Left lung (tissue), 10 donors: ENCODE results near the gene BMS1. TPM values are rescaled to one million over a fixed set of nuclear protein-coding genes. Genes with fewer than 3 reads are reported as not detected.

ENCODE experiments used
- ATAC-seq: fragments of 200-7000 bp; cut with Tn5 transposase; one replicate; pipeline ENCODE4 v1.9.1; 2020; ENCODE audit warnings: moderate library complexity
- DNase-seq, 4 donors: peaks; one replicate each; pipeline ENCODE4 v3.0.0-alpha.2; 2013 to 2020
- H3K27ac ChIP-seq, 2 donors: fragments of 200-600 bp; sonication (generic) in 1 of 2; one replicate each; pipeline versions ENCODE4 v1.5.0 to v1.8.0; 2020 to 2021
- H3K27me3 ChIP-seq, 2 donors: fragments of 200-600 bp; sonication (generic) in 1 of 2; one replicate each; pipeline versions ENCODE4 v1.5.0 to v1.8.0; 2020 to 2021
- H3K36me3 ChIP-seq, 2 donors: fragments of 200-600 bp; sonication (generic) in 1 of 2; one replicate each; pipeline versions ENCODE4 v1.5.0 to v1.8.0; 2020 to 2021
- H3K4me1 ChIP-seq, 2 donors: fragments of 200-600 bp; one replicate each; pipeline ENCODE4 v1.8.0; 2021
- H3K4me3 ChIP-seq, 2 donors: fragments of 200-600 bp; sonication (generic) in 1 of 2; one replicate each; pipeline versions ENCODE4 v1.5.0 to v1.8.0; 2020 to 2021; ENCODE audit warnings: mild to moderate bottlenecking in 1 of 2
- H3K9me3 ChIP-seq, 2 donors: fragments of 200-600 bp; sonication (generic) in 1 of 2; one replicate each; pipeline versions ENCODE4 v1.5.0 to v1.8.0; 2020 to 2021
- intact Hi-C, 2 donors: fragments of 100-400 bp; cut with DNase I; formaldehyde crosslinking; loops; one replicate each; pipeline versions ENCODE4 v1.11.2 to v1.14.2; 2022
- polyA plus RNA-seq, 6 donors: library from polyadenylated mRNA; unstranded; fragments of 120-200 nt; gene quantifications; one replicate each; pipeline ENCODE4 v1.2.1, GENCODE V29; 2013; ENCODE audit not compliant: insufficient read length in 6 of 6
- total RNA-seq, 2 donors: library from RNA; stranded (reverse); fragmentation: NEBNext Ultra II Directional; extraction: Animal tissue kit (Norgen Biotek cat#: 25700); gene quantifications; one replicate each; pipeline ENCODE4 v1.2.1, GENCODE V29; 2021
- TF ChIP-seq, protein P1 (sequence below), 2 donors: fragments of 200-600 bp; sonication (generic) in 1 of 2; IDR thresholded peaks; one replicate each; pipeline versions ENCODE4 v1.5.0 to v1.8.0; 2021; ENCODE audit warnings: antibody characterized with exemption in 2 of 2
- donor health status: DM: no; HTN: yes; CAD: no.
- donor health status: DM: no; HTN: no; CAD: no.

The BMS1 gene
- total and polyA plus RNA-seq, 8 donors = 11.1 to 23.7 (median 21.9) TPM

DNA sequence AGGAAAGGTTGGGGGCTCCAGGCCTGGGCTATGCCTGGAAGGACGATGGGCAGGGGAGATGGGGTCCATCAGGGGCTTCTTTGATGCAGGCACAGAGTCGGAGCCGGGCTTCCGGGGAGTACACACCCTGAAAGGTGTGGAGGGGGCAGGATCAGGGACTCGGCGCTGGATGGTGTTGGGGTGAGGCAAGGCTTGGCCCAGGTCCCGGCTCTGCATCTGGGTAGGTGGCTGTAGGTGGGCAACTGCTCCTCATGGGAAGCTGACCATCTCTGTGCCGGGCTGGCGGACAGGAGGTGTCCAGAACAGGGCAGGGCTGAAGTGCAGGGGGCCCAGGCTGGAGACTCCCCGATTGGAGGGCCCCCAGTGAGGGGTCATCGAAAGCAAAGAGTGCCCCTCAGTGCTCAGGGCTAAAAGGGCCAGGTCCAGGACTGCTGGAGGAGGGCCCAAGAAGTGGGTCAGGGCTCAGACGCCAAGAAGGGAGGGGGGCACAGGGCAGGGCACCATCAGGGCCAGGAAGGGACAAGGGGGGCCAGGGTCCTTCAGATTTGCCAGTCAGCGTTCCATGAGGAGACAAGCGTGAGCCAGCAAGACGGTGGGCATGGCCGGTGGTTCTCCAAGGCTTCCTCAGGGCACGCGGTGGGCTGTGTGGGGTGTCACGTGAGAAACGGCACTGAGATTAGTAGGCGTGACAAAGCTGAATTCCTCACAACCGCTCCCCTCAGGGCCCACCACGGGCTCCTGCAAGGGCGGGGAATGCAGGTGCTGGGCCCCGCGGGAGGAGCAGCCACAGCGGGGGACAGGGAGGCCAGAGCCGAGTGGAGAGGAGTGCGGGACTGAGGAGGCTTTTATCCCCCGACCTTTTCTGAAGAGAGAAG lies 97.0 kb downstream of the BMS1 start:
- H3K27me3 ChIP-seq = peaks cover 0 to 13% of the 10 kb centered on the region in 2 donors
- ATAC-seq (no peak), DNase-seq (no peak)
- no peak overlapping the region for H3K4me3 ChIP-seq
- no peak overlapping the region for H3K27ac ChIP-seq
- no peaks in the 10 kb centered on the region for H3K36me3 ChIP-seq
- TF ChIP-seq, protein P1, sequence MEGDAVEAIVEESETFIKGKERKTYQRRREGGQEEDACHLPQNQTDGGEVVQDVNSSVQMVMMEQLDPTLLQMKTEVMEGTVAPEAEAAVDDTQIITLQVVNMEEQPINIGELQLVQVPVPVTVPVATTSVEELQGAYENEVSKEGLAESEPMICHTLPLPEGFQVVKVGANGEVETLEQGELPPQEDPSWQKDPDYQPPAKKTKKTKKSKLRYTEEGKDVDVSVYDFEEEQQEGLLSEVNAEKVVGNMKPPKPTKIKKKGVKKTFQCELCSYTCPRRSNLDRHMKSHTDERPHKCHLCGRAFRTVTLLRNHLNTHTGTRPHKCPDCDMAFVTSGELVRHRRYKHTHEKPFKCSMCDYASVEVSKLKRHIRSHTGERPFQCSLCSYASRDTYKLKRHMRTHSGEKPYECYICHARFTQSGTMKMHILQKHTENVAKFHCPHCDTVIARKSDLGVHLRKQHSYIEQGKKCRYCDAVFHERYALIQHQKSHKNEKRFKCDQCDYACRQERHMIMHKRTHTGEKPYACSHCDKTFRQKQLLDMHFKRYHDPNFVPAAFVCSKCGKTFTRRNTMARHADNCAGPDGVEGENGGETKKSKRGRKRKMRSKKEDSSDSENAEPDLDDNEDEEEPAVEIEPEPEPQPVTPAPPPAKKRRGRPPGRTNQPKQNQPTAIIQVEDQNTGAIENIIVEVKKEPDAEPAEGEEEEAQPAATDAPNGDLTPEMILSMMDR (IDR thresholded peaks at IDR 0.05) = no peak
- peaks cover 0 to 23% of the 10 kb centered on the region in 2 donors for H3K9me3 ChIP-seq
- H3K4me1 ChIP-seq = no peaks in the 10 kb centered on the region
- intact Hi-C loops = no loop called here

GRCh38 chr10:42880255-42880620 lies 97.6 kb downstream of the BMS1 start:
- peaks cover 0 to 13% of the 10 kb centered on the region in 2 donors for H3K27me3 ChIP-seq
- intact Hi-C loops = no loop called here
- no peak for ATAC-seq
- TF ChIP-seq, protein P1 (IDR thresholded peaks at IDR 0.05) = no peak
- H3K9me3 ChIP-seq = peaks cover 0 to 23% of the 10 kb centered on the region in 2 donors
- no peak for DNase-seq
- no peak overlapping the region for H3K4me3 ChIP-seq
- H3K4me1 ChIP-seq = no peaks in the 10 kb centered on the region
- H3K27ac ChIP-seq = no peak overlapping the region
- no peaks in the 10 kb centered on the region for H3K36me3 ChIP-seq

DNA sequence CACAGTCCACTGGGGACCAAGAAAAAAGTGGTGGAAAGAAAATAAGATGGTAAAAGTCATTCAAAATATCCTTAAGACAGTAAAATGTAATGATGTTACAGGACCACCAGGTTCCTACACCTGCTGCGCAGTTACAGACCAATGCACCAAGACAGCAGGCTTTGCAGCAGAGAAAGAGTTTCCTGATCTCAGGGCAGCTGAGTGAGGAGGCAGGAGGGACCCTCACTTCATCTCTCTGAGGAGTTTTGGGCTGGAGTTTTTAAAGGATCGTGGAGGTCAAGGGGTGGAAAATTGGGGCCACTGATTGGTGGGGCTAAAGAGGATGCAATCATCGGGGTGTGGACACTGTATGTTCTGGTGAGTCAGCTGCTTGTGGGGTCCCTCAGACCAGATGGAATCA lies 100.0 kb downstream of the BMS1 start:
- TF ChIP-seq, protein P1 (IDR thresholded peaks at IDR 0.05) = no peak
- Histone ChIP-seq H3K9me3 (peaks cover 0 to 23% of the 10 kb centered on the region in 2 donors), H3K27ac (no peak overlapping the region), H3K27me3 (peaks cover 0 to 13% of the 10 kb centered on the region in 2 donors), H3K4me3 (no peak overlapping the region), H3K4me1 (no peaks in the 10 kb centered on the region), H3K36me3 (no peaks in the 10 kb centered on the region)
- no peak for DNase-seq
- no peak for ATAC-seq
- intact Hi-C loops = no loop called here

Other genes starting within 250 kb of the BMS1 start
- 10 to 100 TPM; 21.0 to 25.5 TPM for gene ZNF33B, start 144.2 kb upstream of the BMS1 start, total RNA-seq
- gene ZNF33B, start 144.2 kb upstream of the BMS1 start, polyA plus RNA-seq = 10 to 100 TPM; 34.6 to 46.9 (median 39.8) TPM